CD8-positive, alpha-beta memory T cell (primary cell): ENCODE measurements around the gene PAN2. TPM values are rescaled to one million over a fixed set of nuclear protein-coding genes. Genes with fewer than 3 reads are reported as not detected.

Source experiments
- CTCF ChIA-PET: fragments of 350-600 bp; sonication (Branson Sonifier 250); formaldehyde crosslinking; loops from one replicate; lab custom pipeline; 2021; ENCODE audit warnings: antibody characterized with exemption; lab: Charles Lee
- POLR2A ChIA-PET: fragments of 350-600 bp; sonication (Branson Sonifier 250); formaldehyde crosslinking; loops from one replicate; lab custom pipeline; 2021; ENCODE audit warnings: antibody characterized with exemption; lab: Charles Lee
- DNase-seq, 5 donors: peaks; one replicate each; pipeline versions ENCODE4 v3.0.0 to v3.0.0-alpha.2; 2020 to 2022; ENCODE audit warnings: mixed read lengths in 1 of 5
- H3K27ac ChIP-seq: one replicate; pipeline ENCODE4 v1.7.0; 2013; ENCODE audit warnings: low read depth, mild to moderate bottlenecking, low read length, moderate library complexity
- H3K27me3 ChIP-seq: 2 replicates; pipeline ENCODE4 v1.7.0; 2013; ENCODE audit warnings: low read length, mild to moderate bottlenecking; ENCODE audit not compliant: insufficient read depth, poor library complexity, severe bottlenecking
- H3K36me3 ChIP-seq: 2 replicates; pipeline ENCODE4 v1.7.0; 2013; ENCODE audit warnings: mild to moderate bottlenecking, low read length, moderate library complexity; ENCODE audit not compliant: insufficient read depth
- H3K4me1 ChIP-seq: 2 replicates; pipeline ENCODE4 v1.7.0; 2013; ENCODE audit warnings: mild to moderate bottlenecking, low read length, moderate library complexity; ENCODE audit not compliant: insufficient read depth
- H3K4me3 ChIP-seq: 2 replicates; pipeline ENCODE4 v1.7.0; 2013; ENCODE audit warnings: mild to moderate bottlenecking, low read length
- H3K9me3 ChIP-seq: 2 replicates; pipeline ENCODE4 v1.7.0; 2013; ENCODE audit warnings: mild to moderate bottlenecking, low read length
- H3K27ac Mint-ChIP-seq, 8 donors: one replicate each; pipeline ENCODE4 v1.8.0; 2020 to 2021; ENCODE audit warnings: mixed read lengths in 8 of 8, mild to moderate bottlenecking in 6 of 8, inconsistent platforms in 3 of 8, moderate library complexity in 3 of 8
- H3K27me3 Mint-ChIP-seq, 2 donors: one replicate each; pipeline ENCODE4 v1.8.0; 2020 to 2021; ENCODE audit warnings: mixed read lengths in 2 of 2, mild to moderate bottlenecking in 1 of 2, moderate library complexity in 1 of 2
- H3K36me3 Mint-ChIP-seq, 3 donors: one replicate each; pipeline ENCODE4 v1.8.0; 2020 to 2021; ENCODE audit warnings: mixed read lengths in 3 of 3, inconsistent platforms in 1 of 3, mild to moderate bottlenecking in 1 of 3
- H3K4me1 Mint-ChIP-seq, 3 donors: one replicate each; pipeline ENCODE4 v1.8.0; 2020 to 2021; ENCODE audit warnings: mixed read lengths in 3 of 3, inconsistent platforms in 1 of 3, mild to moderate bottlenecking in 1 of 3
- H3K4me3 Mint-ChIP-seq, 7 donors: one replicate each; pipeline ENCODE4 v1.8.0; 2020 to 2021; ENCODE audit warnings: mixed read lengths in 7 of 7, mild to moderate bottlenecking in 6 of 7, moderate library complexity in 4 of 7, inconsistent platforms in 2 of 7
- H3K9me3 Mint-ChIP-seq, 5 donors: one replicate each; pipeline ENCODE4 v1.8.0; 2020 to 2022; ENCODE audit warnings: mixed read lengths in 5 of 5, mild to moderate bottlenecking in 3 of 5, moderate library complexity in 2 of 5, inconsistent platforms in 1 of 5
- polyA plus RNA-seq: library from polyadenylated mRNA; unstranded; fragments of 300-500 nt; fragmentation: Illumina TruSeq; gene quantifications from one replicate; pipeline ENCODE4 v1.2.3, GENCODE V29; 2021
- total RNA-seq, 2 experiments: library from RNA; stranded (reverse); gene quantifications; one replicate each; pipeline ENCODE4 v1.2.3, GENCODE V29; 2021

Gene PAN2, protein sequence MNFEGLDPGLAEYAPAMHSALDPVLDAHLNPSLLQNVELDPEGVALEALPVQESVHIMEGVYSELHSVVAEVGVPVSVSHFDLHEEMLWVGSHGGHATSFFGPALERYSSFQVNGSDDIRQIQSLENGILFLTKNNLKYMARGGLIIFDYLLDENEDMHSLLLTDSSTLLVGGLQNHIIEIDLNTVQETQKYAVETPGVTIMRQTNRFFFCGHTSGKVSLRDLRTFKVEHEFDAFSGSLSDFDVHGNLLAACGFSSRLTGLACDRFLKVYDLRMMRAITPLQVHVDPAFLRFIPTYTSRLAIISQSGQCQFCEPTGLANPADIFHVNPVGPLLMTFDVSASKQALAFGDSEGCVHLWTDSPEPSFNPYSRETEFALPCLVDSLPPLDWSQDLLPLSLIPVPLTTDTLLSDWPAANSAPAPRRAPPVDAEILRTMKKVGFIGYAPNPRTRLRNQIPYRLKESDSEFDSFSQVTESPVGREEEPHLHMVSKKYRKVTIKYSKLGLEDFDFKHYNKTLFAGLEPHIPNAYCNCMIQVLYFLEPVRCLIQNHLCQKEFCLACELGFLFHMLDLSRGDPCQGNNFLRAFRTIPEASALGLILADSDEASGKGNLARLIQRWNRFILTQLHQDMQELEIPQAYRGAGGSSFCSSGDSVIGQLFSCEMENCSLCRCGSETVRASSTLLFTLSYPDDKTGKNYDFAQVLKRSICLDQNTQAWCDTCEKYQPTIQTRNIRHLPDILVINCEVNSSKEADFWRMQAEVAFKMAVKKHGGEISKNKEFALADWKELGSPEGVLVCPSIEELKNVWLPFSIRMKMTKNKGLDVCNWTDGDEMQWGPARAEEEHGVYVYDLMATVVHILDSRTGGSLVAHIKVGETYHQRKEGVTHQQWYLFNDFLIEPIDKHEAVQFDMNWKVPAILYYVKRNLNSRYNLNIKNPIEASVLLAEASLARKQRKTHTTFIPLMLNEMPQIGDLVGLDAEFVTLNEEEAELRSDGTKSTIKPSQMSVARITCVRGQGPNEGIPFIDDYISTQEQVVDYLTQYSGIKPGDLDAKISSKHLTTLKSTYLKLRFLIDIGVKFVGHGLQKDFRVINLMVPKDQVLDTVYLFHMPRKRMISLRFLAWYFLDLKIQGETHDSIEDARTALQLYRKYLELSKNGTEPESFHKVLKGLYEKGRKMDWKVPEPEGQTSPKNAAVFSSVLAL
- total RNA-seq: 10 to 100 TPM; 36.6 to 40.4 TPM
- polyA plus RNA-seq: 5.4 TPM

DNA sequence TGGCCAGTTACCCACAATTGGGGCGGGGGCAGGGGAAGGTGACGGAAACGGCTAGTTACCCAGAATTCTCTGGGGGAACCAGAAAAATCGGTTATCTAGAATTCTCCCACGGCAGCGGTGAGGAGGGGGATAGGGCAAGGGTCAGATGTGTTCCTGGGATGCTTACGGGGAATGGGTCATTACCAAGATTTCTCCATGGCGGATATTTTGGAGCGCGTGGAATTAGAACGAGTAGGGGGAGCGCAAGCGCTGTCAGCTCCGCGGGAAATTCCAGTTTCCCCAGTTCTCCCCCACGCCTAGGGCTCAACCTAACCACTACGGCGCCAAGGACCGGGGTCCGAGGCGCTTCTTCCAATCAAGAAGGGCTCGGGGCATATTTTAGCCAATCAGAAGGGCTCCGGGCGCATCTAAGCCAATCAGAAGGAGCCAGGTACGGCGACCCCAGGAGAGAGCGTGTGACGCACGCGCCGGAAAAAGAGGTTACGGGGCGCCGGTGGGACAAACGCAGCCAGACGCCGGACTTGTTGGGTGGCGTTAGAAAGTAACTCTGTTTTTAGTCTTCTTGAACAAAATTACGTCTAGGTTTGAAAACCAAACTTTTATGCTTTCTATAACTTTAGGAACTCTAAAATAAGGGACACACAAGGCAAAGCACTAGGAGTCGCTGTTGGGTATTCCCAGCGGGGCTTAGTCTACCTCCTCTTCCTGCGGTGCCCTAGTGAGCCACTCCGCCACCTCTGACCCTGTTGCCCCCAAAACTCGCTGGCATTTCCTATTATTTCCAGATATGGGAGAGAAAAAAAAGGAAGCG, at the start of gene PAN2:
PAN2 (minus strand) TSS at position 322 of the 811 bp plus-strand sequence. CDS start 906 bp downstream, outside the sequence.
- CTCF ChIA-PET: interaction anchor here (0.7 to 8.1 kb wide), 7 partner anchors 11 to 112 kb away, joined by 3 to 49 read pairs (median 3); partner anchors contain the start of genes CNPY2, RNF41 and STAT2
- DNase-seq: peak; percentile 88 to 95 (median 94)
- Histone ChIP-seq H3K27me3 (no peaks in the 10 kb centered on the region), H3K36me3 (no peaks in the 10 kb centered on the region), H3K4me3 (peak within 1 kb of the TSS; percentile 94), H3K9me3 (no peaks in the 10 kb centered on the region), H3K4me1 (peaks cover 30% of the 10 kb centered on the region), H3K27ac (peak within 1 kb of the TSS; percentile 99)
- H3K27ac Mint-ChIP-seq: peak within 1 kb of the TSS; percentile 100
- peak within 1 kb of the TSS; percentile 96 to 99 (median 97) for H3K4me3 Mint-ChIP-seq
- H3K36me3 Mint-ChIP-seq: peaks cover 0 to 19% (median 2%) of the 10 kb centered on the region in 3 donors
- H3K9me3 Mint-ChIP-seq: peaks cover 0 to 5% (median 0%) of the 10 kb centered on the region in 5 donors
- H3K27me3 Mint-ChIP-seq: peaks cover 0 to 5% of the 10 kb centered on the region in 2 donors
- POLR2A ChIA-PET: interaction anchor here (0.9 to 2.7 kb wide), 5 partner anchors 9 to 294 kb away, joined by 3 to 19 read pairs (median 5); partner anchors contain the start of genes CNPY2, STAT2 and TIMELESS
- H3K4me1 Mint-ChIP-seq: peaks cover 30 to 53% (median 49%) of the 10 kb centered on the region in 3 donors

DNA sequence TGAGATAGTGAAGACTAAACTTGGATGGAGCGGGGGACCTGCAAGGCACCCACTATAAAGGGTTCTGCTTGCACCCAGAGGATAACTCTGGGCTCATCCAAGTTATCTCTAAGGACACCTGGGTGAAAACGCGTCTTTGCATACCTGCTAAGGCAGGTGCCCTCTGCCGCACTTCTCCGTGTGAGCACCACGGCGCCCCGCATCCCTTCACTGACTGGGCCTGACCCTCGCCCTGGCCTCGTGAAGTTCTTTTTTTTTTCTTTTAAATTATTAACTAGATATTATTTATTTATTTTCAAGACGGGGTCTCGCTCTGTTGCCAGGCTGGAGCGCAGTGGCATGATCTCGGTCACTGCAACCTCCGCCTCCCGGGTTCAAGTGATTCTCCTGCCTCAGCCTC, 48.8 kb upstream of the PAN2 start:
- Histone ChIP-seq H3K36me3 (no peaks in the 10 kb centered on the region), H3K9me3 (no peaks in the 10 kb centered on the region), H3K27me3 (no peaks in the 10 kb centered on the region), H3K27ac (no peak overlapping the region), H3K4me3 (no peak overlapping the region), H3K4me1 (no peaks in the 10 kb centered on the region)
- H3K4me1 Mint-ChIP-seq: no peaks in the 10 kb centered on the region
- ChIA-PET POLR2A (no interaction called here), CTCF (interaction anchor here (1.4 kb wide), 1 partner anchor 15 kb away, joined by 3 read pairs; no protein-coding TSS in a partner anchor)
- no peak for DNase-seq
- no peak overlapping the region for H3K4me3 Mint-ChIP-seq
- peaks cover 0 to 3% of the 10 kb centered on the region in 2 donors for H3K27me3 Mint-ChIP-seq
- H3K9me3 Mint-ChIP-seq: no peaks in the 10 kb centered on the region
- H3K36me3 Mint-ChIP-seq: no peaks in the 10 kb centered on the region
- no peak overlapping the region for H3K27ac Mint-ChIP-seq

DNA sequence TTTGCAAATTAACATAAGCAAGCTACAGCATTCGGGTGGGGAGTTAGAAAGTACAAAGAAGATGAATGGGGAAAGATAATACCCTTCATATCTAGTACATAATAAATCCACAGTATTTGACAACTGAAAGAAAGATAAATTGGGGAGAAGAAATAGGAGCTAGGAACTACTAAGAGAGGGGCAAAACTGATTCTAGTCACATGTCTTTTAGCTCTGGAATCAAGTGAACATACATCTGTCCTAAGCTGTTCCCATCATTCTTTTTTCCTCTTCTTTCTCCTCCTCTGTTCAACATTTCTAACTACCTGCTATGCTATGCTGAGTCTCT, 44.2 kb upstream of the PAN2 start:
- POLR2A ChIA-PET: no interaction called here
- no peaks in the 10 kb centered on the region for H3K9me3 Mint-ChIP-seq
- H3K4me3 Mint-ChIP-seq: no peak overlapping the region
- H3K36me3 Mint-ChIP-seq: peaks cover 0 to 6% (median 0%) of the 10 kb centered on the region in 3 donors
- H3K4me1 ChIP-seq: no peaks in the 10 kb centered on the region
- peak overlapping the region in 1 of 8 donors; percentile 11 for H3K27ac Mint-ChIP-seq
- DNase-seq: no peak
- H3K27ac ChIP-seq: peak overlapping the region; percentile 5
- H3K27me3 ChIP-seq: no peaks in the 10 kb centered on the region
- CTCF ChIA-PET: no interaction called here
- H3K27me3 Mint-ChIP-seq: peaks cover 4 to 5% of the 10 kb centered on the region in 2 donors
- no peaks in the 10 kb centered on the region for H3K9me3 ChIP-seq
- H3K4me3 ChIP-seq: no peak overlapping the region
- H3K4me1 Mint-ChIP-seq: no peaks in the 10 kb centered on the region
- no peaks in the 10 kb centered on the region for H3K36me3 ChIP-seq

DNA sequence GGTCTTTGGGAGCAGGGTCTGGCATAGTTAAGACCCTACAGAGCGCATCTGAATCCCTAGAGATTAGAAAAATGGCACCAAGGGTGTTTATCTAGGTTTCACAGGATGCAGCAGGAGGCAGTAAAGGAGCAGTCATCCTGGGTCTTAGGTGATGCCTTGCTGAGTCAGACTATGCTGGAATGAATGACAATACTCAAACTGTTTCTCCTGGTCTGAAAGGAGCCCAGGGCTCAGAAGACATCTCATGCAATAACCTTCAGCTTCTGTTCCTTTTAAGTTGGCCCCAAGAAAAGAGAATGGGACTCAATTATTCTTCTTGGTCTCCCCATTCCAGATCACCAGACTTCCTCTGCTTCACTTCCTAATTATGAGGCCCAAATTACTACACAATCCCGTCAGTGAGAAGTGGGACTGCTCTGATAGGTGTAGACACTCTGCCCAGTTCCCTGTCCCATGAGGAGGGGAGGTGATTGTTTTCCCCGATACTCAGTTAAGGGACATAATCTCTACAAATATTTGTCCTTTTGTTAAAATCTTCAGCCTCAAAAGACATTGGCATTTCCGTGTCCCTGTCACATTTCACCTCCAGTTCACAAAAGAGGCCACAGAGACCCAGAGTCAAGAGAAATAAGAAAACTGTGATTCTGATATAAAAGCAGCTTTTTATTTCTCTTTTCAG, 43.6 kb upstream of the PAN2 start:
- Mint-ChIP-seq H3K36me3 (peaks cover 0 to 6% (median 0%) of the 10 kb centered on the region in 3 donors), H3K4me3 (no peak overlapping the region), H3K4me1 (no peaks in the 10 kb centered on the region), H3K9me3 (no peaks in the 10 kb centered on the region), H3K27ac (peak overlapping the region in 1 of 8 donors; percentile 29), H3K27me3 (peaks cover 5% of the 10 kb centered on the region in 2 donors)
- H3K27me3 ChIP-seq: no peaks in the 10 kb centered on the region
- no peaks in the 10 kb centered on the region for H3K4me1 ChIP-seq
- ChIA-PET CTCF (no interaction called here), POLR2A (no interaction called here)
- no peak overlapping the region for H3K4me3 ChIP-seq
- no peaks in the 10 kb centered on the region for H3K9me3 ChIP-seq
- H3K36me3 ChIP-seq: no peaks in the 10 kb centered on the region
- no peak for DNase-seq
- peak overlapping the region; percentile 5 for H3K27ac ChIP-seq

DNA sequence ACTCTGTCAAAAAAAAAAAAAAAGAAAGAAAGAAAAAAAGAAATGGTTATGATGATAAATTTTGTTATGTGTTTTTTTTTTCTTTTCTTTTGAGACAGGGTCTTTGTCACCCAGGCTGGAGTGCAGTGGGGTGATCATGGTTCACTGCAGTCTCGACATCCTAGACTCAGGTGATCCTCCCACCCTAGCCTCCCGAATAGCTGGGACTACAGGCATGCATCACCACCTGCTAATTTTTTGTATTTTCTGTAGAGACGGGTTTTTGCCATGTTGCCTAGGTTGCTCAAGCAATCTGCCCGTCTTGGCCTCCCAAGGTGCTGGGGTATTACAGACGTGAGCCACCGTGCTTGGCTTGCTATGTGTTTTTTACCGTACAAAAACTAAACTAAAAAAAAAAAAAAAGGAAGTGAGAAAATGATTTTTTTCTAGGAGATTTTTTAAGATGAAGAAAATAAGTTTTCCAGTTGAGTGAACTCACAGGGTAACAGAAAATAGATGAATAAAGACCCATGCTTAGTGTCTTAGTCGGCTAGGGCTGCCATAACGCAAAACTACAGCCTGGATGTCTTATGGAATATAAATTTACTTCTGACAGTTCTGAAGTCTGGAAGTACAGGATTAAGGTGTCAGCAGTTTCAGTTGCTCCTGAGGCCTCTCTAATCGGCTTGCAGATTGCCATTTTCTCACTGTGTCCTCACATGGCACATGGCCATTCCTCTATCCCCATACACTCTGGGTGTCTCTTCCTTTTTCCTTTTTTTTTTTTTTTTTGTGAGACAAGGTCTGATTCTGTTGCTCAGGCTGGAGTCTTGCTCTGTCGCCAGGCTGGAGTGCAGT, 42.0 kb upstream of the PAN2 start:
- no peaks in the 10 kb centered on the region for H3K4me1 ChIP-seq
- peak overlapping the region in 1 of 8 donors; percentile 38 for H3K27ac Mint-ChIP-seq
- H3K27me3 ChIP-seq: no peaks in the 10 kb centered on the region
- POLR2A ChIA-PET: interaction anchor here (0.6 kb wide), 1 partner anchor 16 kb away, joined by 3 read pairs; the partner anchor contains the start of gene STAT2
- H3K9me3 Mint-ChIP-seq: no peaks in the 10 kb centered on the region
- H3K36me3 Mint-ChIP-seq: peaks cover 0 to 6% (median 0%) of the 10 kb centered on the region in 3 donors
- H3K9me3 ChIP-seq: no peaks in the 10 kb centered on the region
- H3K27ac ChIP-seq: peak overlapping the region; percentile 24
- H3K27me3 Mint-ChIP-seq: peaks cover 5% of the 10 kb centered on the region in 2 donors
- H3K4me1 Mint-ChIP-seq: no peaks in the 10 kb centered on the region
- H3K4me3 ChIP-seq: no peak overlapping the region
- CTCF ChIA-PET: interaction anchor here (1.2 kb wide), 1 partner anchor 16 kb away, joined by 3 read pairs; the partner anchor contains the start of gene STAT2
- DNase-seq: no peak
- H3K4me3 Mint-ChIP-seq: no peak overlapping the region
- no peaks in the 10 kb centered on the region for H3K36me3 ChIP-seq

DNA sequence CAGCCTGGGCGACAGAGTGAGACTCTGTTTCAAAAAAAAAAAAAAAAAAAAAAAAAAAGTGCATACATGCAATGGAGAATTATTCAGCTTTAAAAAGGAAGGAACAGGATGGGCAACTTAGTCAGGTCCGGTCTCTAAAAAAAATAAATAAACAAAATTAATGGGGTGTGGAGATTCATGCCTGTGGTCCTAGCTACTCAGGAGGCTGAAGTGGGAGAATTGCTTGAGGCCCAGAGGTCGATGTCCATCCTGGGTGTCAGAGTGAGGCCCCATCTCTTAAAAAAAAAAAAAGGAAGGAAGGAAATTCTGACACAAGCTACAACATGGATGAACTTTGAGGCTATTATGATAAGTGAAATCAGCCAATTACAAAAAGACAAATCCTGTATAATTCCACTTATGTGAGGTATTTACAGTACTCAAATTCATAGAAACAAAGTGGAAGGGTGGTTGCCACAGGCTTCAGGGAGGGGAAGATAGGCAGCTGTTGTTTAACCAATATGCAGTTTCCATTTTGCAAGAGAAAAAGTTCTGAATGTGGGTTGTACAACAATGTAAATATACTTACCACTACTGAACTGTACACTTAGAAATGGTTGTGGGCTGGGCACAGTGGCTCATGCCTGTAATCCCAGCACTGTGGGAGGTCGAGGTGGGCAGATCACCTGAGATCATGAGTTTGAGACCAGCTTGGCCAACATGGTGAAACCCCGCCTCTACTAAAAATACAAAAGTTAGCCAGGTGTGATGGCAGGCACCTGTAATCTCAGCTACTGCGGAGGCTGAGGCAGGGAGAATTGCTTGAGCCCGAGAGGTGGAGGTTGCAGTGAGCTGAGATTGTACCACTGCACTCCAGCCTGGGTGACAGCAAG, 41.2 kb upstream of the PAN2 start:
- ChIA-PET POLR2A (no interaction called here), CTCF (interaction anchor here (1.2 kb wide), 1 partner anchor 15 kb away, joined by 3 read pairs; the partner anchor contains the start of gene STAT2)
- Histone ChIP-seq H3K27ac (no peak overlapping the region), H3K36me3 (no peaks in the 10 kb centered on the region), H3K27me3 (no peaks in the 10 kb centered on the region), H3K9me3 (no peaks in the 10 kb centered on the region), H3K4me1 (no peaks in the 10 kb centered on the region), H3K4me3 (no peak overlapping the region)
- H3K9me3 Mint-ChIP-seq: no peaks in the 10 kb centered on the region
- H3K4me1 Mint-ChIP-seq: no peaks in the 10 kb centered on the region
- H3K27ac Mint-ChIP-seq: no peak overlapping the region
- DNase-seq: no peak
- peaks cover 5 to 8% of the 10 kb centered on the region in 2 donors for H3K27me3 Mint-ChIP-seq
- H3K4me3 Mint-ChIP-seq: no peak overlapping the region
- peaks cover 0 to 6% (median 0%) of the 10 kb centered on the region in 3 donors for H3K36me3 Mint-ChIP-seq
